HG03159 (cell line): Measurements from ENCODE around the gene MUC2.
"Not testable (repeated sequence)": the region's sequence is repeated elsewhere in the genome, so short reads cannot be mapped to it uniquely, and the experiment has no call there.

Source experiments
- ATAC-seq: cut with Tn5 transposase; IDR thresholded peaks from one replicate; pipeline ENCODE4 v1.9.1; 2021; ENCODE audit warnings: mild to moderate bottlenecking, moderate library complexity; ENCODE audit not compliant: unreplicated experiment

The MUC2 gene

DNA sequence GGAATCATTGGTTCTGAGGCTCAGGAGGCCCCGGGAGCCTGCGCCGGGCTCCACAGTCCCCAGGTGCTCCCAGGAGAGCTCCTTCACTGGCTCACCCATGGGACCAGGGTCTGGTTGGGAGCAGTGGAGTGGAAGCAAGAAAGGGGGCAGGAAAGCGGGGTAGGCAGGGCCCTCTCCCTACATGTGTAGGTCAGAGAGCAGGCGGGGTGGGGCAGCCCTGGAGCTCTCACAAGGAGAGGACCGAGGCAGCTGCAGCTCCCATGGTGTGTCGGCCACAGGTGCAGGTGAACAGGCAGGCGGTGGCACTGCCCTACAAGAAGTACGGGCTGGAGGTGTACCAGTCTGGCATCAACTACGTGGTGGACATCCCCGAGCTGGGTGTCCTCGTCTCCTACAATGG is 28.3 kb downstream of the MUC2 start:
- ATAC-seq, result no peak

DNA sequence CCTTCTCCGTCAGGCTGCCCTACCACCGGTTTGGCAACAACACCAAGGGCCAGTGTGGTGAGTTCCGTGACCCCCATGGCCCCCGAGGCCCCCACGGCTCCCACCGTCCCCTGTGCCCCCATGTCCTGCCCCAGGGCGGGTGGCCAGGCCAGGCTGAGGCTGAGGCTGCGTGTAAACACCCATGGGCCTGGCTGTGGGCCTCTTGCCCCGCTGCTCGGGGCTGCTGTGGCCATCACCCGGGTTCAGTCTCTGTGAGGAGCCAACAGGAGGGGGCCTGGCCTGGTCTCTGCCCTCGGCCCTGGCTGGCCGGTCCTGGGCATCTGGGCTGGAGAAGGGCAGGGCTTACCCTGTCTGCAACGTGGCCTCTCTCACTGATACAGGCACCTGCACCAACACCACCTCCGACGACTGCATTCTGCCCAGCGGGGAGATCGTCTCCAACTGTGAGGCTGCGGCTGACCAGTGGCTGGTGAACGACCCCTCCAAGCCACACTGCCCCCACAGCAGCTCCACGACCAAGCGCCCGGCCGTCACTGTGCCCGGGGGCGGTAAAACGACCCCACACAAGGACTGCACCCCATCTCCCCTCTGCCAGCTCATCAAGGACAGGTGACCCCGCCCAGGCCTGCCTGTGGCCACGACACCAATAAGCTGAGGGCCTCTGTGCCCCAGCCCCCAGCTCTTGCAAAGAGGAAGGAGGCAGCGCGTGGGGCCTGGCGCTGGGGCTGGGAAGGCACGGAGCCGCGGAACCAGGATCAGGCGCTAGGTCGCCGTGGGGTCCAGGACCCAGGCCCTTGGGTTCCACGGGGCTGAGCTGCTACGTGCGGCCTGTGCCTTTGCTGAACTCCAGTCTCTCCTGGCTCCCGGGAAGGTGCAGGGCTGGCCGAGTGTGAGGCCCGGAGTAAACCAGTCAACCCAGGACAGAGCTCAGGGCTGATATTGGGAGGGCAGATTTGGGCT is 29.0 kb downstream of the MUC2 start:
- no peak for ATAC-seq

DNA sequence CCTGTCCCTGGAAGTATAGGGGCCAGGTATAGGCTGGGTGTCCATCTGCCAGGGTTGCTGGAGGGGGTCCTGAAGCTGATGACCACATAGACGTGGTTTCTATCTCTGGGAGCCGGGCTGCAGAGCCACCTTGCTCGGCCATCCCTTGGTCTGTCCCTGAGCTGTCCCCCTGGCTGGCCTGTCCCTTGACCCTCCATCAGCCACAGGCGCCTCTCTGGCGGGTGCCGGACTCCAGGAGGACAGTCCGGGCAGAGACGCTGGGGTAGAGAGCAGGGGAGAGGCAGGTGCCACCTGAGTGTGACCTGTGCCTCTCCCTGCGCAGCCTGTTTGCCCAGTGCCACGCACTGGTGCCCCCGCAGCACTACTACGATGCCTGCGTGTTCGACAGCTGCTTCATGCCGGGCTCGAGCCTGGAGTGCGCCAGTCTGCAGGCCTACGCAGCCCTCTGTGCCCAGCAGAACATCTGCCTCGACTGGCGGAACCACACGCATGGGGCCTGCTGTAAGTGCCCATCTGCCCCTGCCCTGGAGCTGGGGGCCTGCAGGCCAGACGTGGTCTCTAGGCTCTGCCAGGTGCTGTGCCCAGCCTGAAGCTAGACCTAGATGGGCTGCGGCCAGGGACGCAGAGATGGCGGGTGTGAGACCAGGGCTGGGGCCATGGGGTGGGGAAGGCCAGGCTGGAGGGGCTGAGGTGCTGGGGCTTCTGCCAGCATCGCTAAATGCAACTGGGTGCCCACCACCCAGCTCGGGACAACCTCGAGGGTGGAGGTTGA is 29.9 kb downstream of the MUC2 start:
- no peak for ATAC-seq

DNA sequence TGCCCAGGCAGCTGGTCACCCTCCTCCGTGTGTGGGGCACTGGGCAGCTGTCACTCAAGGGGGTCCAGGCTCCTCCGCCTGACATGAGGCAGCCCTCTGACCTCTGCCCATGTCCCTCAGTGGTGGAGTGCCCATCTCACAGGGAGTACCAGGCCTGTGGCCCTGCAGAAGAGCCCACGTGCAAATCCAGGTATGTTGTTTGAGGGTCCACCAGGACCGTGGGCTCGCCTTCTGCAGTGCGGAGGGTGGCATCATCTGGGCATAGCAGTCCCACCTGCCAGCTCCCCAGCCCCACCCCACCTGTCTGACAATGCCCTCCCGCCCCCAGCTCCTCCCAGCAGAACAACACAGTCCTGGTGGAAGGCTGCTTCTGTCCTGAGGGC is 30.5 kb downstream of the MUC2 start:
- no peak for ATAC-seq

DNA sequence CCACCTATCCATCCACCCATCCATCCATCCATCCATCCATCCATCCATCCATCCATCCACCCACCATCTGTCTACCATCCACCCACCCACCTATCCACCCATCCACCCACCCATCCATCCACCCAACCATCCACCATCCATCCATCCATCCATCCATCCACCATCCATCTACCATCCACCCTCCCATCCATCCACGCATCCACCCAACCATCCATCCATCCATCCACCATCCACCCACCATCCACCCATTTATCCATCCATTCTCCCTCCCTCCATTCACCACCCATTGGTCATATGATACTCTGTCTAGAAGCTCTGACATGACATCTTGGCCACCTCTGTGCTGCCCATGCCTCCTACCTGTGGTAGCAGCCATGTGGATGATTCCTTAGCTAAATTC is 31.7 kb downstream of the MUC2 start:
- no peak for ATAC-seq

DNA sequence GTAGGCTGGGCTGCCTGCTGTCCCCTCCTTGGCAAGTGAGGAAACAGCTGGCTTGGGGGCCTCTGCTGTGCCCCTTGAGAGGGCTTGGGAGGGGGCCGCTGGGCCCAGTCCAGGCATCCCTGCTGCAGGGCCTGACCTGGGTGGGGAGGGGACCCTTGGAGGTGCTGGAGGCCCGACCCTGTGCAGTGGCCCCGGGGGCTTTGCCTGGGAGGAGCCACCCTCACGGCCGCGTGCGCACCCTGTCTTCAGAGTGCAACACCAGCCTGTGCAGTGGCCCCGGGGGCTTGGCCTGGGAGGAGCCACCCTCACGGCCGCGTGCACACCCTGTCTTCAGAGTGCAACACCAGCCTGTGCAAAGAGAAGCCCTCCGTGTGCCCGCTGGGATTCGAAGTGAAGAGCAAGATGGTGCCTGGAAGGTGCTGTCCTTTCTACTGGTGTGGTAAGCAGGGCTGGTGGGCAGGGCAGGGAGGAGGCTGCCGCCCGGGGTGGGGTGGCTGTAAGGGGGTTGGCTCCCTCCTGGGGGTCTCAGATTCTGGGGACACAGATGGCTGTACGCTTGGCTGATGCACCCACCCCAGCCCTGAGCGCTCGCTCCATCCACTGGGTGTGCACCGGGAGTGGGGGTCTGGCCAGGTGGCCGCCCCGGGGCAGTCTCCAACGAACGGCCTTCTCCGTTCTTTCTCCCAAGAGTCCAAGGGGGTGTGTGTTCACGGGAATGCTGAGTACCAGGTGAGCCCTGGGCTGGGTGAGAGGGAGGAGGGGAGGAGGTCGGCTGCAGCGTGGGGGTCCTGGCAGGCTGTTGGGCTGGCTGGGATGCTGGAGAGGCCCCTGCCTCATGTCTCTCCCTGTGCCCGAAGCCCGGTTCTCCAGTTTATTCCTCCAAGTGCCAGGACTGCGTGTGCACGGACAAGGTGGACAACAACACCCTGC is 32.9 kb downstream of the MUC2 start:
- no peak for ATAC-seq

DNA sequence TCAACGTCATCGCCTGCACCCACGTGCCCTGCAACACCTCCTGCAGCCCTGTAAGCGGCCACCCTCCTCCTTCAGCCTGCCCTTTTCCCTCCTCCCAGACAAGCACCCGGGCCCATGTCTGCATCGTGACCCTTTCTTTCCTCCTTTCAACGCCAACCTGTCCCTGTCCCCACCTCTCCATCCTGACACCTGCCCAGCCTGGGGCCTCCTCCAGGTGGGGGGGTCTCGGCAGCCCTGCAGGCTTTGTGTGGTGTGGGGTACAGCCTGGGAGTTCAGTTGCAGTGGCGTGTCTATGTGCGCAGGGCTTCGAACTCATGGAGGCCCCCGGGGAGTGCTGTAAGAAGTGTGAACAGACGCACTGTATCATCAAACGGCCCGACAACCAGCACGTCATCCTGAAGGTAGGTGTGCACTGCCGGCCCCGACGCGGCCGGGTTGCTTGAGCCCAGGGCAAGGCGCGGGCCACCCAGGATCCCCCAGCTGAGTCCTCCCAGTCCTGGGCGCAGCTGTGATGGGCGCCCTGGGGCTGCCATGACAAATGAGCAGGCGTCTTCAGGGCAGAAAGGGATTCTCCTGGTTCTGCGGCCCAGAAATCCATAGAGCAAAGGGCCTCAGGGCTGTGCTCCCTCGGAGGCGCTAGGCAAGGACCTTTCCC is 33.7 kb downstream of the MUC2 start:
- ATAC-seq, result no peak

DNA sequence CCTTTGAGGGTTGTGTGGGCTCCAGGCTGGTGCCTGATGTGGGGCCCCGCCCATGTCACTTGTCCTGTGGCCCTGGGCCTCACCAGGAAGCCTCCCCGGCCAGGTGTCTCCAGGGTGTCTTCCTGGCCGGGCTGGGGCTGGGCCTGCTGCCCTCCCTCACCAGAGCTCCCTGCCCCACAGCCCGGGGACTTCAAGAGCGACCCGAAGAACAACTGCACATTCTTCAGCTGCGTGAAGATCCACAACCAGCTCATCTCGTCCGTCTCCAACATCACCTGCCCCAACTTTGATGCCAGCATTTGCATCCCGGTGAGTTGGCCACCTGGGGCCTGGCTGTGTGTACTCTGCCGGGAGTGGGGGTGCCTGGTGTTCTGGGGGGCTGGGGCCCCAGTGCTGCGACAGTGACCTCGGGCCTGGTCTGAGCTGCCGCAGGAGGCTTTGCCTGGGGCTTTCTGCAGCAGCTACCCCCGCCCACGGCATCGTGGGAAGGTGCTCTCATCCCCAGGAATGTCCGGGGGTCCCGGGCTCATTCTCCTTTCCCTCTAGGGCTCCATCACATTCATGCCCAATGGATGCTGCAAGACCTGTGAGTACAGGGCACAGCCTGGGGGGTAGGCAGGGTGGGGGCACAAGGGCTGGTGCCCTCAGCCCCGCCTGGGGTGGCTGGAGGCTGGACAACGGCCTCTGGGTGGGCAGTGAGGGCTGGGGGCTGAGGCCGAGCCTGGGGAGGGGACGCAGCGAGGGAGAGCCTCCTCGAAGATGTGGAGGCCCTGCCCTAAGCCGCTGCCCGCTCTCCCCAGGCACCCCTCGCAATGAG is 34.6 kb downstream of the MUC2 start:
- ATAC-seq, result no peak

DNA sequence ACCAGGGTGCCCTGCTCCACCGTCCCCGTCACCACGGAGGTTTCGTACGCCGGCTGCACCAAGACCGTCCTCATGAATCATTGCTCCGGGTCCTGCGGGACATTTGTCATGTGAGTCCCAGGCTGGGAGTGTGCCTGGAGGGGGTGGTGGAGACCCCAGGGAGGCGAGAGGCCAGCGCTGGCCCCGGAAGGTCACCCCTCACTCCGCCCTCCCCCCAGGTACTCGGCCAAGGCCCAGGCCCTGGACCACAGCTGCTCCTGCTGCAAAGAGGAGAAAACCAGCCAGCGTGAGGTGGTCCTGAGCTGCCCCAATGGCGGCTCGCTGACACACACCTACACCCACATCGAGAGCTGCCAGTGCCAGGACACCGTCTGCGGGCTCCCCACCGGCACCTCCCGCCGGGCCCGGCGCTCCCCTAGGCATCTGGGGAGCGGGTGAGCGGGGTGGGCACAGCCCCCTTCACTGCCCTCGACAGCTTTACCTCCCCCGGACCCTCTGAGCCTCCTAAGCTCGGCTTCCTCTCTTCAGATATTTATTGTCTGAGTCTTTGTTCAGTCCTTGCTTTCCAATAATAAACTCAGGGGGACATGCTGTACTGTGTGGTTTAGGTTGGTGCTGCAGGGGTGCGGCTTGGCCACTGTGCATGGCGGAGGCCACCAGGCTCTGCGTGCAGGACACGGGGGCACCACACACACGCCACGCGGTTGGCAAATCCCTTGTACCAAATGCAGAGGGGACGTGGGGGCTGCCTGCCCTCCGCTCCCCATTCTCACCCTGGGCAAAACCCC is 35.4 kb downstream of the MUC2 start:
- ATAC-seq, result no peak

DNA sequence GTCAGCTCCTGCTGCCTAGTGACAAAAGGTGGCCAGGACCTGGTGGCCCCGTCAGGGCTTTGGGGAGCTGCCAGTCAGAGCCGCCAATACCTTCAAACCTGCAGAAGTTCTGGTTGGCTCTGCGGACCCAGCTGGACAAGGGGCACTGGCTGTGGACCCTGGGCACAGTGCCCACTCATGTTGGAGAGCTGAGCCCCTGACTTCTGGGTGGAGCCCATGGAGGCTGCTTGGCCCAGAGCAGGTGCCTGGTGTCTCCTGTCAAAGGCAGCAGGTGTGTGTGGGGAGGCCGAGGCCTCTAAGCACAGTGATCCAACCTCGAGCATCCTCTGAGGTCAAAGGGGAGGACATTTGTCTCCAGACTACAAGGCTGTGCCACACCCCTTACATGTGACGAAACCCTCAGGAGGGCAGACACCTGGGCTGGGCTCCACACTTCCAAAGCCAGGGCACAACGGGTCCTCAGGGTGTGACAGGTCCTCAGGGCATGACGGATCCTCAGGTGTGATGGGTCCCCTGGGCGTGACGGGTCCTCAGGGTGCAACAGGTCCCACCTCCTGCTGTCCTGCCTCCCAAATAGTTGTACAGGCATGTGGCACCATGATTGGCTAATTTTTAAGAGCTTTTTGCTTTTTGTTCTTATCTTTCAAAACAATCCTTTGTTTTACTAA is 37.0 kb downstream of the MUC2 start:
- no peak for ATAC-seq

DNA sequence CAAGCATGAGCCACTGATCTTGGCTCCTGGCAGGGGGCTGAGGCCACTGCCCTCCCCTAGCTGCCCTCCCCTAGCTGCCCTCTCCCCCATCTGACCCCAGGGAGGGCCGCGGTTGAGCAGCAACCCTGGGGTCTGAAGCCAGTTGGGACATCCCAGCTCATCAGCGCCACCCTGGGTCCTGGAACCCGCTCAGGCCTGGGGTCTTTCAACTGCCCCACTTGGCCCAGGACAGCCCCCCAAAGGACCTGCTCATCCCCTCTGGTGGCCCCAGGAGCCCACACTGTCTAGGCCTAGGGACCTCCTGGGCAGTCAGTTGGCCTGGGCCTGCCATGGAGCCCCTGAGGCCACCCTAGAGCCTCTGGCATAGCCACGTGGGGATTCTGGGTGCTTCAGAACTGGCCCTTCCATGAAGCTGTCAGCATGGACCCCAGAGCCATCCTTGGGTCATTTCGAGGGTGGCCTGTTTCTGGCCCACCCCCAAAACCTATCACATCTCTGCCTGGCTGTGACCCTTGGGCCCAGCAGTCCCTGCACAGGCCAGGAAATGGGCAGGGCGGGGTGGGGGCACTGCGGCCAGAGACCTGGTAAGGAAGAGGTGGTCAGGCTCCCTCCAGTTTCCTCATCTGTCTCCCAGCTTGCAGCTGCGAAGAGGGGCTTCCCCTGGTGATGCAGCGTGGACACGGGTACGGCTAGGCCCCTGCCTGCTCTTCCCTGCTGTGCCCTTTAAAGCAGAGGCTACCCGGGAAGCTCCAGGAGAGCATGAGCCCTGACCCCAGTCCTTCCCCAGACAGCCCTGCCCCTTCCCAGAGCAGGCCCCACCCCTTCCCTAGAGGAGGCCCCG is 37.9 kb downstream of the MUC2 start:
- no peak for ATAC-seq

DNA sequence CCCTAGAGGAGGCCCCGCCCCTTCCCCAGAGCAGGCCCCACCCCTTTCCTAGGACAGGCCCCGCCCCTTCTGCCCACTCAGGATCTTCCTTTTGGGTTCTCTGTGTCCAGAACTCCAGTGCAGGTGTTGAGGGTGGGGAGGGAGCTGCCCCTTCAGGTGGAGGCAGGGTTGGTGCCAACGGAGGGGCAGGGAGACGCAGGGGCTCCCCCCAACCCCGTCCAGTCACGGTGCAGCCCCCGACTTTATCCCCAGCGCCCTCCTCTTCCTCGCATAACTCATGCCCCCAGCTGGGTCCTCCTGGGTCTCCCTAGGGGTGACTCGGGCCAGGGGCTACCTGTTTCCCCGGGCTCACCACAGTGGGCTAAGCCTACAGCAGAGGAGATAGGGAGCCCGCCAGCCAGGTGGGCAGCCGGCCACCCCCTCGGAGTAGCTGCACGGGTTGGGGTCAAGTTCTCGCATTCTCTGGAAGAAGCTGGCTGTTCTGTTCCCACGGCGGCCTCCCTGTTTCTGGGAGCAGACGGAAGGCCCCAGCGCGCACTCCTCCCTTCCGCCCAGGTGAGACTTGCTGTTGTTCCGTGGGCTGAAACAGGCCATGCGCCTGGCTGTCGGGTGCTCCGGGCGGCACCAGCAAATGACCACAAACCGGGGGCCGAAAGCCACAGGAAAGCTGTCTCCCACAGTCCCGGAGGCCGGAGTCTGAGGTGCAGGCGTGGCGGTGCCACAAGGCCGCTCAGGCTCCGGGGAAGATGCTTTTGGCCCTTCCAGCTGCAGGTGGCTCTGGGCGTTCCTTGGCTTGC is 38.9 kb downstream of the MUC2 start:
- no peak for ATAC-seq

DNA sequence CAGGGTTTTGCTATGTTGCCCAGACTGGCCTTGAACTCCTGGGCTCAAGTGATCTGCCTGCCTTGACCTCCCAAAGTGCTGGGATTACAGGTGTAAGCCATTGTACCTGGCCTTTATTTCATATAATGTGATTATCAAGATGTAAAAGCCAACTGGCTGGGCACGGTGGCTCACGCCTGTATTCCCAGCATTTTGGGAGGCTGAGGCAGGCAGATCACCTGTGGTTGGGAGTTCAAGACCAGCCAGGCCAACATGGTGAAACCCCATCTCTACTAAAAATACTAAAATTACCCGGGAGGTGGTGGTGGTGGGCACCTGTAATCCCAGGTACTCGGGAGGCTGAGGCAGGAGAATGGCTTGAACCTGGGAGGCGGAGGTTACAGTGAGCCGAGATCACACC is 40.6 kb downstream of the MUC2 start:
- ATAC-seq, result not testable (repeated sequence)

DNA sequence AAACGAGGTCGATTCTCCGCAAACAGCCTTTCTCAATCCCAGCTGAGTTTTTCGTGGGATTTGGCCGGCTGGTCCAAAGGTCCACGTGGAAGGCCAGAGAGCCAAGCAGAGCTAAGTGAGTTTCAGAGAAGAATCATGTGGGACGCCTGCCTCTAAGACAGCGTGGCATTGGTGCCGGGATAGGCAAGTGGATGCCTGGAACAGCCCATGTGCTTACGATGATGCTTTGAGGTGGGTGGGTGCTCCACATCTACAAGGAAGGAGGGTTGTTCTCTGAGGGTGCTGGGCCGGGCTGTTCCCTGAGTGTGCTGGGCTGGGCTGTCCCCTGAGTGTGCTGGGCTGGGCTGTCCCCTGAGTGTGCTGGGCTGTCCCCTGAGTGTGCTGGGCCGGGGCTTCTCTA is 41.4 kb downstream of the MUC2 start:
- ATAC-seq, result no peak

DNA sequence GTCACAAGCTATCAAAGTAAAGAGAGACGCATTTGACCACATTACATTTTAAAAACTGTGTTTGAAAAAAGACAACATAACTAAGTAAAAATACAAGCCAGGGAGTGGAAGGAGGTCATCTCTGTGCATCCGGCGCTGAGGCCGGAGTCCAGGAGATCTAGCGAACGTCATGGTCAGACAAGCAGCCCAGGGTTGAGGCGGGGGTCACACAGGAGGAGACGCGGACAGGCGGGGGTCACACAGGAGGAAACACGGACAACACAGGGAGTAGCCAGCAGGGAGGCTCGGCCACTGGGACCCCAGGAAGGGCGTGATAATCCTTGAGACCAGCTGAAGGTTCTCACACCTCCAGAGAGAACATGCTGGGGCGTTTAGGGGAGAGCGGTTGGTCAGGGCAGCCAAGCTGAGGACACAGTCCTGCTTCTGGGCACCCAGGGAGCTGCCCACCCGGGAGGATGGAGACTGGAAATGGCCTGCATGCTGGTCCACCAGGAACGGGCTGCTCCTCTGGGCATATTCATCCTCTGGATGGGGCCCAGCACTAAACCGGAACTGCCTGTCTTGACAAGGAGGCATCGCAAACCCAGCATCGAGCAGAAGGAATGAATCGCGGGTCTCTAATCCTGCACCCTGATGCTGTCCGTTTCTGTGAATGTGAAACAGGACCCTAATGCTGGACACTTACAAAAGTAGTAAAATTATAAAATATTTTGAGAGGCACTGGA is 42.2 kb downstream of the MUC2 start:
- no peak for ATAC-seq

DNA sequence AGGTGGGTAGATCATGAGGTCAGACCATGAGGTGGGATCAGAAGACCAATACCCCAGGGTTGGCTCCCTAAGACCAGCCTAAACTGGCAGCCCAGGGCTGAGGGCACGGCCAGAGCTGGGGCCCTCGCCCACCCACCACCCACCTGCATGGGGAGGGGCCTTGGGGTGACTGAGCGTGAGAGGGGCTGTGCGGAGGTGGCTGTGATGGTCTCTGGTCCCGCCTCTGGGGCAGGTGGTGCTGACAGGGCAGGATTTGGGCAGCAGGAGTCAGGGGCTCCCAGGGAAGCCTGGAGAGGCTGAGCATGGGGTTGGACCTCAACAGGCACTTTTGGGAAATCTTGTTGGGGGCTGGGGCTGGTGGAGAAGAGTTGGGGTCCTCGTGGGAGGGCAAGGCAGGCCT is 43.3 kb downstream of the MUC2 start:
- ATAC-seq, result no peak
